Fibroblast of peridontal ligament (primary cell): ENCODE data around the gene FST.

Experiments
- DNase-seq: peaks from one replicate; pipeline ENCODE4 v3.0.0-alpha.2; 2010; ENCODE audit errors: extremely low read depth

Gene FST

GRCh38 chr5:53520813-53521212 lies 40.4 kb downstream of the FST start:
- DNase-seq, result no peak
